HEK293 (cell line): ENCODE data around the gene FILIP1L.

Experiments
- ATF2 ChIP-seq: fragments of 450-650 bp; formaldehyde crosslinking; IDR thresholded peaks from 2 replicates; pipeline ENCODE4 v1.5.1; 2016; ENCODE audit warnings: missing biosample characterization, missing genetic modification characterization, low read depth
- CTCF ChIP-seq: fragments of 450-650 bp; formaldehyde crosslinking; IDR thresholded peaks from 2 replicates; pipeline ENCODE4 v1.5.1; 2016; ENCODE audit warnings: missing biosample characterization, missing genetic modification characterization
- YY1 ChIP-seq: fragments of 450-650 bp; formaldehyde crosslinking; IDR thresholded peaks from 2 replicates; pipeline ENCODE4 v1.5.1; 2018; ENCODE audit warnings: missing biosample characterization, missing genetic modification characterization
- ZFP41 ChIP-seq: fragments of 450-650 bp; formaldehyde crosslinking; IDR thresholded peaks from 2 replicates; pipeline ENCODE4 v1.5.1; 2016; ENCODE audit warnings: missing biosample characterization, missing genetic modification characterization, borderline replicate concordance
- ZNF521 ChIP-seq: fragments of 450-650 bp; formaldehyde crosslinking; IDR thresholded peaks from 2 replicates; pipeline ENCODE4 v1.5.1; 2017; ENCODE audit warnings: missing biosample characterization, mild to moderate bottlenecking, missing genetic modification characterization
- ZNF530 ChIP-seq: fragments of 450-650 bp; formaldehyde crosslinking; IDR thresholded peaks from 2 replicates; pipeline ENCODE4 v1.5.1; 2016; ENCODE audit warnings: low read depth, missing biosample characterization, missing genetic modification characterization
- ZNF660 ChIP-seq: fragments of 450-650 bp; IDR thresholded peaks from 2 replicates; pipeline ENCODE4 v1.5.1; 2018; ENCODE audit warnings: missing biosample characterization, mild to moderate bottlenecking, missing genetic modification characterization

- no peak for TF ChIP-seq CTCF (tag by site-specific recombination)
- TF ChIP-seq ZFP41 (tag by site-specific recombination), result no peak
- TF ChIP-seq ZNF521, result no peak
- no peak for TF ChIP-seq ZNF530 (tag by site-specific recombination)
- TF ChIP-seq YY1 (tag by site-specific recombination), result no peak
- no peak for TF ChIP-seq ATF2 (tag by site-specific recombination)
- no peak for TF ChIP-seq ZNF660 (tag by site-specific recombination)
Observed at GRCh38 chr3:99825004-99825640, 289.2 kb downstream of the FILIP1L start.
